Measurements from ENCODE around the gene CACHD1.
"Not testable (repeated sequence)": the region's sequence is repeated elsewhere in the genome, so short reads cannot be mapped to it uniquely, and the experiment has no call there.

CACHD1 gene

GRCh38 chr1:64499011-64499410 is 29.1 kb downstream of the CACHD1 start:
- H3K4me1 Mint-ChIP-seq, result no peaks in the 10 kb centered on the region

GRCh38 chr1:64499966-64500365 is 30.0 kb downstream of the CACHD1 start:
- no peaks in the 10 kb centered on the region for H3K36me3 Mint-ChIP-seq
- no peak for ATAC-seq
- H3K9me3 Mint-ChIP-seq, result no peaks in the 10 kb centered on the region
- H3K27ac Mint-ChIP-seq, result no peak overlapping the region
- no peak overlapping the region for H3K4me3 Mint-ChIP-seq
- no peaks in the 10 kb centered on the region for H3K4me1 Mint-ChIP-seq
- H3K27me3 Mint-ChIP-seq, result peaks cover 40% of the 10 kb centered on the region

More at GRCh38 chr1:64499011-64499410, 29.1 kb downstream of the CACHD1 start:
- H3K36me3 Mint-ChIP-seq, result no peaks in the 10 kb centered on the region
- H3K4me3 Mint-ChIP-seq, result no peak overlapping the region
- no peak for ATAC-seq
- H3K27me3 Mint-ChIP-seq, result peaks cover 46% of the 10 kb centered on the region
- H3K27ac Mint-ChIP-seq, result no peak overlapping the region
- H3K9me3 Mint-ChIP-seq, result no peaks in the 10 kb centered on the region

- H3K36me3 Mint-ChIP-seq, result no peaks in the 10 kb centered on the region
- H3K27me3 Mint-ChIP-seq, result peaks cover 40% of the 10 kb centered on the region
- no peak for ATAC-seq
- H3K27ac Mint-ChIP-seq, result no peak overlapping the region
- H3K4me1 Mint-ChIP-seq, result peaks cover 6% of the 10 kb centered on the region
- H3K4me3 Mint-ChIP-seq, result no peak overlapping the region
- no peaks in the 10 kb centered on the region for H3K9me3 Mint-ChIP-seq
Observed at GRCh38 chr1:64502083-64502482, 32.2 kb downstream of the CACHD1 start.

- ATAC-seq, result no peak
- Mint-ChIP-seq H3K27ac (no peak overlapping the region), H3K4me1 (peaks cover 6% of the 10 kb centered on the region), H3K9me3 (no peaks in the 10 kb centered on the region), H3K4me3 (no peak overlapping the region), H3K36me3 (no peaks in the 10 kb centered on the region), H3K27me3 (peaks cover 41% of the 10 kb centered on the region)
Observed at GRCh38 chr1:64502931-64503330, 33.0 kb downstream of the CACHD1 start.

- Mint-ChIP-seq H3K4me3 (peak overlapping the region; percentile 98), H3K4me1 (peaks cover 7% of the 10 kb centered on the region), H3K27me3 (peaks cover 49% of the 10 kb centered on the region), H3K27ac (peak overlapping the region; percentile 70), H3K9me3 (no peaks in the 10 kb centered on the region), H3K36me3 (no peaks in the 10 kb centered on the region)
- peak; percentile 64 for ATAC-seq
Observed at GRCh38 chr1:64505232-64505943, 35.5 kb downstream of the CACHD1 start.

- peak overlapping the region; percentile 70 for H3K27ac Mint-ChIP-seq
- H3K9me3 Mint-ChIP-seq, result no peaks in the 10 kb centered on the region
- ATAC-seq, result peak; percentile 13
- H3K4me3 Mint-ChIP-seq, result peak overlapping the region; percentile 98
- H3K36me3 Mint-ChIP-seq, result no peaks in the 10 kb centered on the region
- peaks cover 14% of the 10 kb centered on the region for H3K4me1 Mint-ChIP-seq
- peaks cover 49% of the 10 kb centered on the region for H3K27me3 Mint-ChIP-seq
Observed at GRCh38 chr1:64505944-64506655, 36.2 kb downstream of the CACHD1 start.

- Mint-ChIP-seq H3K4me3 (no peak overlapping the region), H3K4me1 (peaks cover 20% of the 10 kb centered on the region), H3K27ac (no peak overlapping the region), H3K36me3 (no peaks in the 10 kb centered on the region), H3K27me3 (peaks cover 30% of the 10 kb centered on the region), H3K9me3 (no peaks in the 10 kb centered on the region)
- ATAC-seq, result no peak
Observed at GRCh38 chr1:64508629-64509028, 38.7 kb downstream of the CACHD1 start.

GRCh38 chr1:64511044-64511443 is 41.1 kb downstream of the CACHD1 start:
- Mint-ChIP-seq H3K4me3 (no peak overlapping the region), H3K27me3 (peaks cover 23% of the 10 kb centered on the region)

GRCh38 chr1:64512206-64512605 is 42.3 kb downstream of the CACHD1 start:
- peaks cover 13% of the 10 kb centered on the region for H3K4me1 Mint-ChIP-seq
- H3K36me3 Mint-ChIP-seq, H3K4me3 Mint-ChIP-seq, H3K27ac Mint-ChIP-seq, H3K9me3 Mint-ChIP-seq, ATAC-seq: not testable (repeated sequence)
- H3K27me3 Mint-ChIP-seq, result peaks cover 15% of the 10 kb centered on the region

More at GRCh38 chr1:64511044-64511443, 41.1 kb downstream of the CACHD1 start:
- Mint-ChIP-seq H3K36me3 (no peaks in the 10 kb centered on the region), H3K27ac (no peak overlapping the region), H3K4me1 (peaks cover 14% of the 10 kb centered on the region), H3K9me3 (no peaks in the 10 kb centered on the region)
- no peak for ATAC-seq

GRCh38 chr1:64513545-64513944 is 43.6 kb downstream of the CACHD1 start:
- peaks cover 7% of the 10 kb centered on the region for H3K27me3 Mint-ChIP-seq
- H3K4me1 Mint-ChIP-seq, result peaks cover 13% of the 10 kb centered on the region
- no peak overlapping the region for H3K4me3 Mint-ChIP-seq
- no peak overlapping the region for H3K27ac Mint-ChIP-seq
- no peaks in the 10 kb centered on the region for H3K36me3 Mint-ChIP-seq
- no peaks in the 10 kb centered on the region for H3K9me3 Mint-ChIP-seq
- ATAC-seq, result no peak

- H3K4me3 Mint-ChIP-seq, result no peak overlapping the region
- H3K27me3 Mint-ChIP-seq, result no peaks in the 10 kb centered on the region
- H3K4me1 Mint-ChIP-seq, result peaks cover 13% of the 10 kb centered on the region
- H3K36me3 Mint-ChIP-seq, result no peaks in the 10 kb centered on the region
- ATAC-seq, result no peak
- no peak overlapping the region for H3K27ac Mint-ChIP-seq
- H3K9me3 Mint-ChIP-seq, result no peaks in the 10 kb centered on the region
Observed at GRCh38 chr1:64514197-64514765, 44.4 kb downstream of the CACHD1 start.

- no peak for ATAC-seq
- Mint-ChIP-seq H3K4me1 (peaks cover 12% of the 10 kb centered on the region), H3K27ac (no peak overlapping the region)
Observed at GRCh38 chr1:64515427-64515826, 45.5 kb downstream of the CACHD1 start.

GRCh38 chr1:64516301-64516700 is 46.4 kb downstream of the CACHD1 start:
- H3K4me1 Mint-ChIP-seq, result peaks cover 5% of the 10 kb centered on the region
- no peaks in the 10 kb centered on the region for H3K27me3 Mint-ChIP-seq
- no peak overlapping the region for H3K4me3 Mint-ChIP-seq
- H3K27ac Mint-ChIP-seq, result no peak overlapping the region
- H3K9me3 Mint-ChIP-seq, result no peaks in the 10 kb centered on the region
- no peaks in the 10 kb centered on the region for H3K36me3 Mint-ChIP-seq
- ATAC-seq, result no peak

More at GRCh38 chr1:64515427-64515826, 45.5 kb downstream of the CACHD1 start:
- Mint-ChIP-seq H3K27me3 (no peaks in the 10 kb centered on the region), H3K36me3 (no peaks in the 10 kb centered on the region), H3K4me3 (no peak overlapping the region), H3K9me3 (no peaks in the 10 kb centered on the region)

- peaks cover 5% of the 10 kb centered on the region for H3K4me1 Mint-ChIP-seq
- no peak overlapping the region for H3K4me3 Mint-ChIP-seq
- H3K36me3 Mint-ChIP-seq, result no peaks in the 10 kb centered on the region
- ATAC-seq, result no peak
- H3K9me3 Mint-ChIP-seq, result no peaks in the 10 kb centered on the region
- no peak overlapping the region for H3K27ac Mint-ChIP-seq
- H3K27me3 Mint-ChIP-seq, result no peaks in the 10 kb centered on the region
Observed at GRCh38 chr1:64516803-64517568, 47.1 kb downstream of the CACHD1 start.

GRCh38 chr1:64517640-64518039 is 47.7 kb downstream of the CACHD1 start:
- no peaks in the 10 kb centered on the region for H3K4me1 Mint-ChIP-seq
- no peak overlapping the region for H3K27ac Mint-ChIP-seq
- no peak overlapping the region for H3K4me3 Mint-ChIP-seq
- H3K9me3 Mint-ChIP-seq, result no peaks in the 10 kb centered on the region
- ATAC-seq, result no peak
- no peaks in the 10 kb centered on the region for H3K36me3 Mint-ChIP-seq
- H3K27me3 Mint-ChIP-seq, result no peaks in the 10 kb centered on the region

Measured in stimulated activated memory B cell treated with anti-CD40 and anti-IgM and Interleukin-4, amounts not matched to agents 10 μg/mL and 1 μg/mL and 100 μg/mL, for 72 hours (primary cell).